Measurements from ENCODE around the gene NTHL1.
A peak's percentile ranks its signal among the peaks of the same experiment; 100 is the strongest.

The NTHL1 gene

DNA sequence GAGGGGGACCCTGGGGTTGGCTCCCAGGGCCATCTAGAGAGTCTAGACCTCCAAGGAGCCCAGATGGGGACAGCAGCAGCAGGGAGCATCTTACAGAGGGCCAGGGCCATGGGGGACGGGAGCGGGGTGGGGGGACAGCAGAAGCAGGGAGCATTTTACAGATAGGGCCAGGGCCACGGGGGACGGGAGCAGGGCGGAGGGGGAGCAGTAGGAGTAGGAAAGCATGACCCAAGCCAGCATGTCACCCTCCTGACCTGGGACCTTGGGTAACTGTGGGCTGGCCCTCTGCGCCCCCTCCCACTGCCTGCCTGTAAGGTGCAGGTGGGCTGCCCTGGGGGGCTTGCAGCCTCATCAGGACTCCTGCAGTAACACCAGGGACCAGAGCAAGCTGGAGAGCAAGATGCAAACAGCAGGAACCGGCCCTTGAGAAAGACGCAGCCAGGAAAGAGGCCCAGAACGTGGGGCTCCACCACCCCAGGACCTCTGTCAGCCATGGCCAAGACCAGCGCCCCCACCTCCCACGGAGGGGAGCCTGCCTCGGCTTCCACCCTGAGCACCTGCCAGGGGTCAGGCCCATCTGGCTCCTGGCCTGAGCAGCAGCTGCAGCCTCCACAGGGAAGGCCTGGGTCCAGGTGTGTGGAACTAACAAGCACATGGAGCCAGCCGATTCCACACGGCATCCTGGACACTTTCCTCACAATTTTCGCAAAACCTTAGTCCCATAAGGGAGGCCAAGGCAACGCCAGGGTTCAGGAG is 40.4 kb downstream of the NTHL1 start:
- TF ChIP-seq, protein P1, sequence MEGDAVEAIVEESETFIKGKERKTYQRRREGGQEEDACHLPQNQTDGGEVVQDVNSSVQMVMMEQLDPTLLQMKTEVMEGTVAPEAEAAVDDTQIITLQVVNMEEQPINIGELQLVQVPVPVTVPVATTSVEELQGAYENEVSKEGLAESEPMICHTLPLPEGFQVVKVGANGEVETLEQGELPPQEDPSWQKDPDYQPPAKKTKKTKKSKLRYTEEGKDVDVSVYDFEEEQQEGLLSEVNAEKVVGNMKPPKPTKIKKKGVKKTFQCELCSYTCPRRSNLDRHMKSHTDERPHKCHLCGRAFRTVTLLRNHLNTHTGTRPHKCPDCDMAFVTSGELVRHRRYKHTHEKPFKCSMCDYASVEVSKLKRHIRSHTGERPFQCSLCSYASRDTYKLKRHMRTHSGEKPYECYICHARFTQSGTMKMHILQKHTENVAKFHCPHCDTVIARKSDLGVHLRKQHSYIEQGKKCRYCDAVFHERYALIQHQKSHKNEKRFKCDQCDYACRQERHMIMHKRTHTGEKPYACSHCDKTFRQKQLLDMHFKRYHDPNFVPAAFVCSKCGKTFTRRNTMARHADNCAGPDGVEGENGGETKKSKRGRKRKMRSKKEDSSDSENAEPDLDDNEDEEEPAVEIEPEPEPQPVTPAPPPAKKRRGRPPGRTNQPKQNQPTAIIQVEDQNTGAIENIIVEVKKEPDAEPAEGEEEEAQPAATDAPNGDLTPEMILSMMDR (IDR thresholded peaks at IDR 0.05; ENCODE audit: low read depth, low read length, missing control alignments): no peak
- DNase-seq (ENCODE audit: low read depth): no peak
- H3K4me3 ChIP-seq (ENCODE audit: low read depth, low read length): peak overlapping the region; percentile 83

DNA sequence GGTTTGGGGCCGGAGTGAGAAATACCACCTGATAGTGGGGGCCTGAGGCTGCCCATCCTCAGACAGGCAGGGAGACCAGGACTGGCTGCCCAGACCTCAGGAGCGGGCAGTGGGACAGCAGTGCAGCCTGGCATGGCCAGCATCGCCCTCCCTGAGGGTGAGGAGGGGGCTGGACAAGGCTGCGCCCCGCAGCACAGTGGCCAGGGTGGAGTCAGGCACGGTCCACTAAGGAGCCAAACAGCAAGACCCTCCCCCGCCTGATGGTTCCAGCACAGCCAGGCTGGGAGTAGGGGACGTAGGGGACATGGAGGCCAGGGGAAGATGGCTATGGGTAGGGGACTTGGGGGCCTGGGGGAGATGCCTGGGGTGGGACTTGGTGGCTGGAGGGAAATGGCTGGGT is 41.3 kb downstream of the NTHL1 start:
- no peak for DNase-seq (ENCODE audit: low read depth)
- TF ChIP-seq, protein P1 (IDR thresholded peaks at IDR 0.05; ENCODE audit: low read depth, low read length, missing control alignments): no peak
- no peak overlapping the region for H3K4me3 ChIP-seq (ENCODE audit: low read depth, low read length)

DNA sequence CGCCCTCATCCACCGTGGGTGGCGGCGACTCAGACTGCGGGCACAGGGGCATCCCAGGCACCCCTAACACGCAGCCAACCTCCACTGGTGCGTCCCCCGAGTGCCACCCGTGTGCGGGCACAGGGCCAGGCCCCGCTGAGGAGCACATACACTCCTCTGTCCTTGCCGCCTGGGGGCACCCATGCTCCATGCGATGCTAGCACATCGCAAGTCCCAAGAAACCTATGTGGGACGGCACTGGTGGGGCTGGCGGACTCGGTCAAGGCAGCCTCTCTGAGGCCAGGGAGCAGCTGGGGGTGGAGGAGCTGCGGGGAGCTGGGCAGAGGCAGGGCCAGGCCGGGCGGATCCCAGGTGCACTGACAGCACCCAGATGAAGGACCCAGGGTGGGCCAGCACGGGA is 42.0 kb downstream of the NTHL1 start:
- no peak overlapping the region for H3K4me3 ChIP-seq (ENCODE audit: low read depth, low read length)
- TF ChIP-seq, protein P1 (IDR thresholded peaks at IDR 0.05; ENCODE audit: low read depth, low read length, missing control alignments): peak; percentile 45
- no peak for DNase-seq (ENCODE audit: low read depth)

DNA sequence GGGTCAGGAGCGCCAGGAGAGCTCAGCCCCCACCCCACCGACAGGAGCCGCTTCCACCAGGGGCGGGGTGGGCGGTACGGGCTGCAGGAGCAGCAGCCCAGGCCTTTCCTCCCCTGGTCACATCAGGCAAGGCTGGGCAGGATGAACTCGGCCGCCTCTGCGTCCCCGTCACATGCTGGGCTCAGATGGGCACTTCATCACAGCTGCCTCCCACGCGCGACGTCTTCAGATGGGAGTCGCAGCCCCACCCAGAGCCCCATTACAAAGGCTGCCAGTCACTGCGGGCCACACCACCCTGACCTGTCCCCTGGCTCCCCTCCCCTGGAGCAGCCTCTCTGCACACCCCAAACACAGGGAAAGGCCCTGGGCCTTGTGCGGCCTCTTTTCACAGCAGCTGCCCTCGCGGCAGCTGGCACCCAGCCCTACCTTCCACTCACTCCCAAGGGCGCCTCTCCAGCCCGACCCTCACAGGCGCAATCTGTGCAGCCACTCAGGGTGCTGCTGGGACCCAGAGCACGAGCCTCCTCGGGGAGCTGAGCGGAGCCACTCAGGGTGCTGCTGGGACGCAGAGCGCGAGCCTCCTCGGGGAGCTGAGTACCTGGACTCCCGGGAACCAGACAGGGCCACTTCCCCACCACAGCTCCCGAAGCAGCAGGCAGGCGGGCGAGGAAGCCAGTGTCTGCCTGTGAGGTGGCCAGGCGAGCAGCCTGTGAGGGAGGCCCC is 42.7 kb downstream of the NTHL1 start:
- no peak for DNase-seq (ENCODE audit: low read depth)
- TF ChIP-seq, protein P1 (IDR thresholded peaks at IDR 0.05; ENCODE audit: low read depth, low read length, missing control alignments): no peak
- no peak overlapping the region for H3K4me3 ChIP-seq (ENCODE audit: low read depth, low read length)

DNA sequence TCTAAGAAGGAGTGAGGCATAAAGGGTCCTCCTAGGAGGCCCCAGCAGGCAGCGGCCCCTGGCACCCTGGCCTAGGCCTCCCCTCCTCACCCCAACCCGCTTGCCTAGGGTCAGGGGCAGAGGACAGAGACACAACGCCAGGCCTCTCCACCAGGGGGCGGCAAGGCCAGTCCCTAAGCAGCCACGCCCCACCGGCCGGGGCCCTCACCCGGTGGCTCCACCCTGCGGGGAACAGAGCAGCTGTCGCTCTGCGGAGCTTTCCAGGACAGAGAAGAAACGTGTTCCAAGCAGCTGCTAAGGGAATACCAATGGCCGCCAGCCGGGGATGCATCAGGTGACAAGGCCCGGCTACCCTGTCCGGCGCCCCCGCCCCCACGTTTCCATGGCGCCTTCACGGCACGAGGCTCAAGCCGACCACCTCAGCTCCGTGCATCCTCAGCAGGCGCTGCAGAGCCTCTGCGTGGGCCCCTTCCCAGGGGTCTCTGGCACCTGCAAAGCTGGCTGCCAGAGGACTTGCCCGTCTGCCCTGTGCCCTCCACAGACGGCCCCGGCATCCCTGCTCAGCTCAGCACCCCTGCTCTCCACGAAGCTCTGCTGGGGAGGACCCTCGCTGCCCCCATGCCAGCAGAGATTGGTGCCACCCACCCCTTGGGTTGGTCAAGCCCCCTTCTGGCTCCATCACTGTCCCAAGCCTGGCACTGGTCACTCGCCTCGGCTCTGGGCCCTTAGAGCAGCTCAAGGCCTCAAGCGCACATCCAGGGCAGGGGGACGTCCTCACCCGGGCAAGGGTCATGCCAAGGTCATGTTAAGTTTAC is 43.6 kb downstream of the NTHL1 start:
- no peak for DNase-seq (ENCODE audit: low read depth)
- no peak overlapping the region for H3K4me3 ChIP-seq (ENCODE audit: low read depth, low read length)
- TF ChIP-seq, protein P1 (IDR thresholded peaks at IDR 0.05; ENCODE audit: low read depth, low read length, missing control alignments): peak; percentile 94

DNA sequence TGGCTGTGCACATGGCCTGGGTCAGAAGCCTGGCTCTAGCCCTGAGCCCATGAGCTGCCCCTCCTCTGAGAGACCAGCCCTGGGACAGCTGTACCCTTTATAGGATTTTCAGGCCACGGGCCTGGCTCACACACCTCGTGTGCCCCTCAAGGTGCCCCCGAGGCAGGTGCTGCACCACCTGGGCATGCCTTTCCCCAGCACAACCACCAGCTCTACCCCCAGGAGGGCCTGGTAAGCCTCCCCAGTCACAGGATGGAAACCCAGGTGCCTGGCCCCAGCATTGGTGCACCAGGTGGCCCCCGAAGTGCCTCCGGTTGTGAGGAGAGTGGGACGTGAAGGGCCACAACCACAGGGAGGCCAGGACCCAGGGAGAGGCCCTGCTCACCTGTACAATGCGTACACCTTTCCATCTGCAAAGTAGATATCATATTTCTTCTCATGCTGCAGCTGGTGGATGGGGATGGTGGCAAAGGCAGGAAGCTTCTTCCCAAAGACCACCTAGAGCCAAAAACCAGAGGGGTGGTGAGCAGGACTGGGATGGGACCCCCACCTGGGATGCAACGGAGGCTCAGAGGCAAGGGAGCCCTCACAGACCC is 44.3 kb downstream of the NTHL1 start:
- no peak overlapping the region for H3K4me3 ChIP-seq (ENCODE audit: low read depth, low read length)
- TF ChIP-seq, protein P1 (IDR thresholded peaks at IDR 0.05; ENCODE audit: low read depth, low read length, missing control alignments): no peak
- DNase-seq (ENCODE audit: low read depth): no peak

Data from GM12864 (cell line).